Measurements from ENCODE around the gene CBX7. TPM values are rescaled to one million over a fixed set of nuclear protein-coding genes. Genes with fewer than 3 reads are reported as not detected.

CBX7 gene
- total RNA-seq, 1 donor from 2014 or later: 4.7 TPM

- H3K9me3 ChIP-seq (ENCODE audit: control insufficient read depth in 3 of 3, low read length in 3 of 3): no peaks in the 10 kb centered on the region
- peaks cover 0 to 5% (median 0%) of the 10 kb centered on the region in 3 donors for H3K27me3 ChIP-seq (ENCODE audit: control insufficient read depth in 3 of 3, insufficient read depth in 3 of 3, low read length in 3 of 3)
- no peaks in the 10 kb centered on the region for H3K36me3 ChIP-seq (ENCODE audit: control insufficient read depth in 3 of 3, insufficient read depth in 3 of 3, low read length in 3 of 3)
- H3K4me3 ChIP-seq (ENCODE audit: low read length in 3 of 3): no peak overlapping the region
- H3K4me1 ChIP-seq (ENCODE audit: control insufficient read depth in 3 of 3, insufficient read depth in 3 of 3, low read length in 3 of 3): peaks cover 0 to 4% (median 4%) of the 10 kb centered on the region in 3 donors
- H3K9ac ChIP-seq (ENCODE audit: low read depth in 1 of 3, low read length in 3 of 3): no peak overlapping the region
- H3K27ac ChIP-seq (ENCODE audit: low read depth, low read length): no peak overlapping the region
These were observed 69.0 kb downstream of the CBX7 start for GRCh38 chr22:39083212-39084165.

GRCh38 chr22:39081598-39081997 lies 70.9 kb downstream of the CBX7 start:
- Histone ChIP-seq H3K27me3 (ENCODE audit: control insufficient read depth in 3 of 3, insufficient read depth in 3 of 3, low read length in 3 of 3) (peaks cover 0 to 3% (median 0%) of the 10 kb centered on the region in 3 donors), H3K36me3 (ENCODE audit: control insufficient read depth in 3 of 3, insufficient read depth in 3 of 3, low read length in 3 of 3) (no peaks in the 10 kb centered on the region), H3K4me1 (ENCODE audit: control insufficient read depth in 3 of 3, insufficient read depth in 3 of 3, low read length in 3 of 3) (peaks cover 0 to 5% (median 0%) of the 10 kb centered on the region in 3 donors), H3K4me3 (ENCODE audit: low read length in 3 of 3) (no peak overlapping the region), H3K27ac (ENCODE audit: low read depth, low read length) (no peak overlapping the region), H3K9me3 (ENCODE audit: control insufficient read depth in 3 of 3, low read length in 3 of 3) (no peaks in the 10 kb centered on the region), H3K9ac (ENCODE audit: low read depth in 1 of 3, low read length in 3 of 3) (no peak overlapping the region)

DNA sequence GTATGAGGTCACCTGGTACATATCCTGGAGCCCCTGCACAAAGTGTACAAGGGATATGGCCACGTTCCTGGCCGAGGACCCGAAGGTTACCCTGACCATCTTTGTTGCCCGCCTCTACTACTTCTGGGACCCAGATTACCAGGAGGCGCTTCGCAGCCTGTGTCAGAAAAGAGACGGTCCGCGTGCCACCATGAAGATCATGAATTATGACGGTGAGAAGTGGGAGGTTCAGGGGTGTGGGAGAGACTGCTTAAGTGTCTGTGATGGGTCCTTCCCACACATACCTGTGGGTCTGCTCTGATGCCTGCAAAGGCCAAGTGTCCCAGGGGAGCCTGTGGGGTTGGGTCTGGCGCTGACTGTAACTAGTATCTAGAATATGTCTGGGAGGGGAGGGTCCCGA lies 71.5 kb downstream of the CBX7 start:
- H3K36me3 ChIP-seq (ENCODE audit: control insufficient read depth in 3 of 3, insufficient read depth in 3 of 3, low read length in 3 of 3): no peaks in the 10 kb centered on the region
- H3K27ac ChIP-seq (ENCODE audit: low read depth, low read length): no peak overlapping the region
- H3K4me3 ChIP-seq (ENCODE audit: low read length in 3 of 3): no peak overlapping the region
- H3K27me3 ChIP-seq (ENCODE audit: control insufficient read depth in 3 of 3, insufficient read depth in 3 of 3, low read length in 3 of 3): peaks cover 0 to 3% (median 0%) of the 10 kb centered on the region in 3 donors
- H3K9me3 ChIP-seq (ENCODE audit: control insufficient read depth in 3 of 3, low read length in 3 of 3): no peaks in the 10 kb centered on the region
- H3K4me1 ChIP-seq (ENCODE audit: control insufficient read depth in 3 of 3, insufficient read depth in 3 of 3, low read length in 3 of 3): peaks cover 0 to 5% (median 0%) of the 10 kb centered on the region in 3 donors
- H3K9ac ChIP-seq (ENCODE audit: low read depth in 1 of 3, low read length in 3 of 3): no peak overlapping the region

Small RNAs within 50 kb of the gene (small RNA-seq; reads per million reads assigned to genes)
- gene COX5BP7: not detected

Other genes starting within 250 kb of the CBX7 start
- 0.52 TPM for gene APOBEC3A, start 195.1 kb downstream of the CBX7 start, total RNA-seq
- 1.6 TPM for gene APOBEC3B, start 170.3 kb downstream of the CBX7 start, total RNA-seq
- gene APOBEC3C, start 138.4 kb downstream of the CBX7 start, total RNA-seq: 1.6 TPM
- 0.52 TPM for gene APOBEC3D, start 131.6 kb downstream of the CBX7 start, total RNA-seq
- 1.0 TPM for gene APOBEC3F, start 111.8 kb downstream of the CBX7 start, total RNA-seq
- 6.3 TPM for gene APOBEC3G, start 75.4 kb downstream of the CBX7 start, total RNA-seq
- gene APOBEC3H, start 55.4 kb downstream of the CBX7 start, total RNA-seq: not detected
- 8.9 TPM for gene PDGFB, start 92.3 kb upstream of the CBX7 start, total RNA-seq
- gene RPL3, start 166.9 kb upstream of the CBX7 start, total RNA-seq: 2,602 TPM
- 5.7 TPM for gene SYNGR1, start 197.3 kb upstream of the CBX7 start, total RNA-seq
- 12.0 TPM for gene TAB1, start 247.1 kb upstream of the CBX7 start, total RNA-seq